ENCODE results near the gene EFHC1.

DNA sequence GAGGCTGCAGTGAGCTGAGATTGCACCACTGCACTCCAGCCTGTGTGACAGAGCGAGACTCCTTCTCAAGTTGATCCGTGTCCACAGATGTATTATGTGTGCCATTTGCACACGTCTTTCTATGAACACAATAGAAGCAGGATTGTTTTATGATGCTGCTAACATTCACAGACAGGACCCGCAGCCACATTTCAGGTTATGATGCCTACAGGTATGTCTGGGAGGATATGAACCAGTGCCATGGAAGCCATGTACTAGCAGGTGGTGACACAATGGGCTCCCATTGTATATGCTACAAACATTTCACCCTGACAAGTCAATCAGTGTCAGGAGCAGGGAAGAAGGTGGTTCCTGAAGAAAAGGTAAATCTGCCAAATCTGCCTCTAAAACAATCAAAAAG lies 152.4 kb downstream of the EFHC1 start:
- no peak for TF ChIP-seq HOXD1 (CRISPR knock-in tag; IDR thresholded peaks at IDR 0.05)
- no peak for TF ChIP-seq AKAP8 (CRISPR knock-in tag; IDR thresholded peaks at IDR 0.05)
- TF ChIP-seq PHF5A (CRISPR knock-in tag; IDR thresholded peaks at IDR 0.05; ENCODE audit: low read depth, unreplicated experiment) = no peak
- no peak for TF ChIP-seq ARNTL (CRISPR knock-in tag; IDR thresholded peaks at IDR 0.05)
- TF ChIP-seq, protein P1, sequence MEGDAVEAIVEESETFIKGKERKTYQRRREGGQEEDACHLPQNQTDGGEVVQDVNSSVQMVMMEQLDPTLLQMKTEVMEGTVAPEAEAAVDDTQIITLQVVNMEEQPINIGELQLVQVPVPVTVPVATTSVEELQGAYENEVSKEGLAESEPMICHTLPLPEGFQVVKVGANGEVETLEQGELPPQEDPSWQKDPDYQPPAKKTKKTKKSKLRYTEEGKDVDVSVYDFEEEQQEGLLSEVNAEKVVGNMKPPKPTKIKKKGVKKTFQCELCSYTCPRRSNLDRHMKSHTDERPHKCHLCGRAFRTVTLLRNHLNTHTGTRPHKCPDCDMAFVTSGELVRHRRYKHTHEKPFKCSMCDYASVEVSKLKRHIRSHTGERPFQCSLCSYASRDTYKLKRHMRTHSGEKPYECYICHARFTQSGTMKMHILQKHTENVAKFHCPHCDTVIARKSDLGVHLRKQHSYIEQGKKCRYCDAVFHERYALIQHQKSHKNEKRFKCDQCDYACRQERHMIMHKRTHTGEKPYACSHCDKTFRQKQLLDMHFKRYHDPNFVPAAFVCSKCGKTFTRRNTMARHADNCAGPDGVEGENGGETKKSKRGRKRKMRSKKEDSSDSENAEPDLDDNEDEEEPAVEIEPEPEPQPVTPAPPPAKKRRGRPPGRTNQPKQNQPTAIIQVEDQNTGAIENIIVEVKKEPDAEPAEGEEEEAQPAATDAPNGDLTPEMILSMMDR (CRISPR knock-in tag; IDR thresholded peaks at IDR 0.05) = no peak
- no peak for TF ChIP-seq ZBTB44 (CRISPR knock-in tag; IDR thresholded peaks at IDR 0.05)
- no peak for TF ChIP-seq PRMT3 (CRISPR knock-in tag; IDR thresholded peaks at IDR 0.05; ENCODE audit: borderline replicate concordance, low read depth)
